SU-DHL-6 (cell line): ENCODE data around the gene ZDHHC18.

Source experiments
- CTCF ChIP-seq: fragments of 200-600 bp; sonication (generic); IDR thresholded peaks from one replicate; pipeline ENCODE4 v1.5.1; 2017; ENCODE audit warnings: antibody characterized with exemption, mild to moderate bottlenecking, low read length, moderate library complexity; ENCODE audit not compliant: insufficient read depth, poor library complexity, severe bottlenecking
- EZH2phosphoT487 ChIP-seq: fragments of 200-600 bp; sonication (generic), shearing (Covaris generic); conservative IDR thresholded peaks from 2 replicates; pipeline ENCODE4 v1.6.1; 2018; ENCODE audit warnings: mild to moderate bottlenecking, antibody characterized with exemption, low read length, moderate library complexity, mixed read lengths

DNA sequence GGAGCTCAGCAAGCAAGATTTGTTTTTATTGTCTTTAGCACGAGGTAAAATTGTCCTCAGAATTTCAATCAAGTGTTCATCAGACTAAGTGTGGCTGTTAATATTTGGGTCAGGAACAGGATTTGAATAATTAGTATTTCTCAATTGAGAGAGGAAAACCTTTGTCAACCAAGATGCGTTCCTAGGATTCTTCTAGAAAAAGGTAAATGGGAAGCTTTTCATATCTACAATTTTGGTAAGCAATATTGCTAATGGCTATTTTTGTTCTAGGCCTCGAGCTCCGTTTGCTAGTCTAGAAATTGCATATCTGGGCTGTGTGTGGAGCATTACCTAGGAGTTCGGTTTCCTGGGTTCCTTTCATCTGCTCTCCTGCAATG is 42.9 kb upstream of the ZDHHC18 start:
- TF ChIP-seq CTCF (no peak), EZH2phosphoT487 (no peak)
